HepG2 (cell line): ENCODE measurements around the gene HSF2BP. TPM values are rescaled to one million over a fixed set of nuclear protein-coding genes. Genes with fewer than 3 reads are reported as not detected.

Experiments
- ARID2 ChIP-seq: sonication (generic); formaldehyde crosslinking; IDR thresholded peaks from 2 replicates; pipeline ENCODE4 v1.8.1; 2022; ENCODE audit warnings: mild to moderate bottlenecking, missing genetic modification reagents, borderline replicate concordance
- CEBPG ChIP-seq: IDR thresholded peaks from 2 replicates; pipeline ENCODE4 v1.6.1; 2016
- HMG20A ChIP-seq: IDR thresholded peaks from 2 replicates; pipeline ENCODE4 v1.6.1; 2016; ENCODE audit warnings: borderline replicate concordance
- NCOR1 ChIP-seq: fragments of 200-600 bp; sonication (generic); IDR thresholded peaks from 2 replicates; pipeline ENCODE4 v1.7.0; 2017; ENCODE audit warnings: antibody characterized with exemption, low read length, borderline replicate concordance
- NFATC3 ChIP-seq: sonication (generic); formaldehyde crosslinking; IDR thresholded peaks from 2 replicates; pipeline ENCODE4 v1.5.1; 2020; ENCODE audit warnings: mild to moderate bottlenecking, missing genetic modification reagents
- NFKB2 ChIP-seq: sonication (generic); formaldehyde crosslinking; IDR thresholded peaks from 2 replicates; pipeline ENCODE4 v1.4.0; 2020; ENCODE audit warnings: missing genetic modification reagents, borderline replicate concordance
- PCBP2 ChIP-seq: fragments of 200-400 bp; formaldehyde crosslinking; optimal IDR thresholded peaks from 2 replicates; pipeline ENCODE3; 2018; ENCODE audit warnings: low read length, low read depth; ENCODE audit not compliant: poor library complexity, severe bottlenecking
- RXRB ChIP-seq: IDR thresholded peaks from 2 replicates; pipeline ENCODE4 v1.6.1; 2016; ENCODE audit warnings: borderline replicate concordance, missing genetic modification reagents, missing compliant biosample characterization
- SMARCC2 ChIP-seq: fragments of 450-650 bp; IDR thresholded peaks from 2 replicates; pipeline ENCODE4 v1.6.1; 2017; ENCODE audit warnings: antibody characterized with exemption, mild to moderate bottlenecking
- SOX13 ChIP-seq, 3 experiments: fragments of 450-650 bp in 1 of 3; sonication (generic) in 1 of 3; formaldehyde crosslinking in 1 of 3; IDR thresholded peaks in 2 of 3; conservative IDR thresholded peaks in 1 of 3; 2 replicates each; pipeline versions ENCODE4 v1.5.0 to v1.6.1; 2016 to 2020; ENCODE audit warnings: antibody characterized with exemption in 1 of 3, mild to moderate bottlenecking in 1 of 3, missing compliant biosample characterization in 1 of 3, missing genetic modification reagents in 1 of 3, moderate library complexity in 1 of 3
- SRSF4 ChIP-seq: fragments of 200-400 bp; formaldehyde crosslinking; IDR thresholded peaks from one replicate; pipeline ENCODE4 v1.6.1; 2018; ENCODE audit warnings: mild to moderate bottlenecking, low read depth, low read length, moderate library complexity; ENCODE audit not compliant: poor library complexity, severe bottlenecking
- TAF1 ChIP-seq: sonication (generic); formaldehyde crosslinking; IDR thresholded peaks from 2 replicates; pipeline ENCODE4 v1.4.0; 2020; ENCODE audit warnings: missing genetic modification reagents
- ZNF17 ChIP-seq: sonication (generic); formaldehyde crosslinking; IDR thresholded peaks from 2 replicates; pipeline ENCODE4 v1.5.0; 2020; ENCODE audit warnings: mild to moderate bottlenecking, missing genetic modification reagents
- ZNF383 ChIP-seq: sonication (generic); formaldehyde crosslinking; IDR thresholded peaks from 2 replicates; pipeline ENCODE4 v1.4.0; 2020; ENCODE audit warnings: missing genetic modification reagents, mild to moderate bottlenecking, borderline replicate concordance
- ZNF430 ChIP-seq: sonication (generic); formaldehyde crosslinking; IDR thresholded peaks from 2 replicates; pipeline ENCODE4 v1.9.0; 2021; ENCODE audit warnings: mild to moderate bottlenecking, missing genetic modification reagents
- ZNF556 ChIP-seq: sonication (generic); formaldehyde crosslinking; IDR thresholded peaks from 2 replicates; pipeline ENCODE4 v1.4.0; 2020; ENCODE audit warnings: mild to moderate bottlenecking, missing genetic modification reagents, borderline replicate concordance
- ZNF816 ChIP-seq: sonication (generic); formaldehyde crosslinking; IDR thresholded peaks from 2 replicates; pipeline ENCODE4 v1.8.0; 2022; ENCODE audit warnings: missing genetic modification reagents, mild to moderate bottlenecking, borderline replicate concordance
- polyA plus RNA-seq, 8 experiments: library from polyadenylated mRNA; depleted of rRNA in 3 of 8; stranded (reverse) in 7 of 8; unstranded in 1 of 8; fragments of >200 nt; fragmentation: Illumina TruSeq in 4 of 8; extraction: Trizol in 4 of 8; gene quantifications; 2 replicates each; pipeline versions ENCODE4 v1.2.1 to v1.2.3, GENCODE V29; 2011 to 2016; ENCODE audit warnings: low read depth in 4 of 8, missing spikeins in 1 of 8, mixed read lengths in 1 of 8; ENCODE audit not compliant: insufficient read depth in 1 of 8
- total RNA-seq, 5 experiments: library from RNA; depleted of rRNA; stranded (reverse); fragments of >200 nt; fragmentation: Illumina TruSeq; extraction: Trizol; gene quantifications; 2 replicates each; pipeline ENCODE4 v1.2.3, GENCODE V29; 2016; ENCODE audit warnings: low read depth in 1 of 5
- TF ChIP-seq, protein P1 (sequence below): sonication (generic); formaldehyde crosslinking; IDR thresholded peaks from 2 replicates; pipeline ENCODE4 v1.5.1; 2020; ENCODE audit warnings: mild to moderate bottlenecking, missing genetic modification reagents, moderate library complexity
- TF ChIP-seq, protein P2 (sequence below): sonication (generic); formaldehyde crosslinking; IDR thresholded peaks from 2 replicates; pipeline ENCODE4 v1.5.0; 2020; ENCODE audit warnings: missing genetic modification reagents, mild to moderate bottlenecking, borderline replicate concordance
- TF ChIP-seq, protein P3 (sequence below): sonication (generic); formaldehyde crosslinking; IDR thresholded peaks from 2 replicates; pipeline ENCODE4 v1.4.0; 2020; ENCODE audit warnings: missing genetic modification reagents, mild to moderate bottlenecking, borderline replicate concordance
- TF ChIP-seq, protein P4 (sequence below): IDR thresholded peaks from 2 replicates; pipeline ENCODE4 v1.6.1; 2016; ENCODE audit warnings: missing compliant biosample characterization, missing genetic modification reagents, borderline replicate concordance

Gene HSF2BP
- total and polyA plus RNA-seq, 2 of the 13 experiments (the other 11 are each of a cell fraction or from before 2014, with no cell fraction given), result 0.67 to 2.2 TPM

DNA sequence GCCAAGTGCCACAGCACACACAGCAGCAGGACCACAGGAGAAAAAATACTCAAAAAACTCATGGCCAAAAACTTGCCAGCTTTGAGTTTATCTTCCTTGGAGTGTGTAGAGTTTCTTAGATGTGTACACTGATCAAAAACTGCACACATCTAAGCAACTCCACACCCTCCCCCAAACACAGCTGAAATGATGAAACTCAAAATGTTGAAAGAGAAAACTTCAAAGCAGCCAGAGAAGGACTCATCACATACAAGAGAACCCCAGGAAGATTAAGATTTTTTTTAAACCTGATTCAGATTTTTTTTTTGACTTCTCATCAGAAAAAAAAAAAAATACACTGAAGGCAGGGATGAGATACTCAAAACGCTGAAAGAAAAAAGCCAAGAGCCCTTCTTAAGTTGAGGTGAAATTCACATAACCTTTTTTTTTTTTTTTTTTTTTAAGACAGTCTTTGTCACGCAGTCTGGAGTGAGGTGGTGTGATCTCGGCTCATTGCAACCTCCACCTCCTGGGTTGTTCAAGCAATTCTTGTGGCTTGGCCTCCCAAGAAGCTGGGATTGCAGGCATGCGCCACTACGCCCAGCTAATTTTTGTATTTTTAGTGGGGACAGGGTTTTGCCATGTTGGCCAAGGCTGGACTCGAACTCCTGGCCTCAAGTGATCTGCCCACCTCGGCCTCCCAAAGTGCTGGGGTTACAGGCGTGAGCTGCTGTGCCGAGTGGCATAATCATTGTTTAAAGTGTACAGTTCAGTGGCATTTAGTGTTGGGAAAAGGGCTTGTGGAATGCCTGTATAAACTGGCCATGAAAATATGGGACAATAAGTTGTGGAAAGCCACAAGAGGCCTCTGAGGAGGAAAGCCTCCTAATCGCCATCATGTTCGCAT, 38.7 kb upstream of the HSF2BP start (continued):
- TF ChIP-seq, protein P1, sequence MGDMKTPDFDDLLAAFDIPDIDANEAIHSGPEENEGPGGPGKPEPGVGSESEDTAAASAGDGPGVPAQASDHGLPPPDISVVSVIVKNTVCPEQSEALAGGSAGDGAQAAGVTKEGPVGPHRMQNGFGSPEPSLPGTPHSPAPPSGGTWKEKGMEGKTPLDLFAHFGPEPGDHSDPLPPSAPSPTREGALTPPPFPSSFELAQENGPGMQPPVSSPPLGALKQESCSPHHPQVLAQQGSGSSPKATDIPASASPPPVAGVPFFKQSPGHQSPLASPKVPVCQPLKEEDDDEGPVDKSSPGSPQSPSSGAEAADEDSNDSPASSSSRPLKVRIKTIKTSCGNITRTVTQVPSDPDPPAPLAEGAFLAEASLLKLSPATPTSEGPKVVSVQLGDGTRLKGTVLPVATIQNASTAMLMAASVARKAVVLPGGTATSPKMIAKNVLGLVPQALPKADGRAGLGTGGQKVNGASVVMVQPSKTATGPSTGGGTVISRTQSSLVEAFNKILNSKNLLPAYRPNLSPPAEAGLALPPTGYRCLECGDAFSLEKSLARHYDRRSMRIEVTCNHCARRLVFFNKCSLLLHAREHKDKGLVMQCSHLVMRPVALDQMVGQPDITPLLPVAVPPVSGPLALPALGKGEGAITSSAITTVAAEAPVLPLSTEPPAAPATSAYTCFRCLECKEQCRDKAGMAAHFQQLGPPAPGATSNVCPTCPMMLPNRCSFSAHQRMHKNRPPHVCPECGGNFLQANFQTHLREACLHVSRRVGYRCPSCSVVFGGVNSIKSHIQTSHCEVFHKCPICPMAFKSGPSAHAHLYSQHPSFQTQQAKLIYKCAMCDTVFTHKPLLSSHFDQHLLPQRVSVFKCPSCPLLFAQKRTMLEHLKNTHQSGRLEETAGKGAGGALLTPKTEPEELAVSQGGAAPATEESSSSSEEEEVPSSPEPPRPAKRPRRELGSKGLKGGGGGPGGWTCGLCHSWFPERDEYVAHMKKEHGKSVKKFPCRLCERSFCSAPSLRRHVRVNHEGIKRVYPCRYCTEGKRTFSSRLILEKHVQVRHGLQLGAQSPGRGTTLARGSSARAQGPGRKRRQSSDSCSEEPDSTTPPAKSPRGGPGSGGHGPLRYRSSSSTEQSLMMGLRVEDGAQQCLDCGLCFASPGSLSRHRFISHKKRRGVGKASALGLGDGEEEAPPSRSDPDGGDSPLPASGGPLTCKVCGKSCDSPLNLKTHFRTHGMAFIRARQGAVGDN (CRISPR knock-in tag), result peak; percentile 32
- no peak for TF ChIP-seq SOX13 (IDR thresholded peaks at IDR 0.05)
- TF ChIP-seq SOX13 (CRISPR knock-in tag; conservative IDR thresholded peaks at IDR 0.05 in 1 of 2, IDR thresholded peaks at IDR 0.05 in 1 of 2), result peak in 1 of 2 experiments; percentile 27; a peak in 1 of 4 replicates
- no peak for TF ChIP-seq ZNF383 (CRISPR knock-in tag)
- peak; percentile 55; the same call in 1 of the 2 replicates for TF ChIP-seq CEBPG
- TF ChIP-seq, protein P2, sequence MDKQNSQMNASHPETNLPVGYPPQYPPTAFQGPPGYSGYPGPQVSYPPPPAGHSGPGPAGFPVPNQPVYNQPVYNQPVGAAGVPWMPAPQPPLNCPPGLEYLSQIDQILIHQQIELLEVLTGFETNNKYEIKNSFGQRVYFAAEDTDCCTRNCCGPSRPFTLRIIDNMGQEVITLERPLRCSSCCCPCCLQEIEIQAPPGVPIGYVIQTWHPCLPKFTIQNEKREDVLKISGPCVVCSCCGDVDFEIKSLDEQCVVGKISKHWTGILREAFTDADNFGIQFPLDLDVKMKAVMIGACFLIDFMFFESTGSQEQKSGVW (CRISPR knock-in tag), result no peak
- TF ChIP-seq, protein P3, sequence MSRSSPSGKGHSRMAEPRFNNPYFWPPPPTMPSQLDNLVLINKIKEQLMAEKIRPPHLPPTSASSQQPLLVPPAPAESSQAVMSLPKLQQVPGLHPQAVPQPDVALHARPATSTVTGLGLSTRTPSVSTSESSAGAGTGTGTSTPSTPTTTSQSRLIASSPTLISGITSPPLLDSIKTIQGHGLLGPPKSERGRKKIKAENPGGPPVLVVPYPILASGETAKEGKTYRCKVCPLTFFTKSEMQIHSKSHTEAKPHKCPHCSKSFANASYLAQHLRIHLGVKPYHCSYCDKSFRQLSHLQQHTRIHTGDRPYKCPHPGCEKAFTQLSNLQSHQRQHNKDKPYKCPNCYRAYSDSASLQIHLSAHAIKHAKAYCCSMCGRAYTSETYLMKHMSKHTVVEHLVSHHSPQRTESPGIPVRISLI (CRISPR knock-in tag), result no peak
- 0 out of 2 replicates have a peak, but pooled peaks have one; percentile 28 for TF ChIP-seq HMG20A (CRISPR knock-in tag)
- TF ChIP-seq ZNF816, result no peak
- no peak for TF ChIP-seq ZNF556 (CRISPR knock-in tag)
- TF ChIP-seq NCOR1, result no peak
- no peak for TF ChIP-seq SMARCC2
- no peak for TF ChIP-seq ZNF17 (CRISPR knock-in tag)
- no peak for TF ChIP-seq SRSF4
- TF ChIP-seq NFKB2 (CRISPR knock-in tag), result no peak
- no peak for TF ChIP-seq ARID2 (CRISPR knock-in tag)
- TF ChIP-seq PCBP2, result no peak
- TF ChIP-seq ZNF430, result no peak
- TF ChIP-seq NFATC3, result no peak
- no peak for TF ChIP-seq RXRB
- no peak for TF ChIP-seq TAF1 (CRISPR knock-in tag)
- TF ChIP-seq, protein P4, sequence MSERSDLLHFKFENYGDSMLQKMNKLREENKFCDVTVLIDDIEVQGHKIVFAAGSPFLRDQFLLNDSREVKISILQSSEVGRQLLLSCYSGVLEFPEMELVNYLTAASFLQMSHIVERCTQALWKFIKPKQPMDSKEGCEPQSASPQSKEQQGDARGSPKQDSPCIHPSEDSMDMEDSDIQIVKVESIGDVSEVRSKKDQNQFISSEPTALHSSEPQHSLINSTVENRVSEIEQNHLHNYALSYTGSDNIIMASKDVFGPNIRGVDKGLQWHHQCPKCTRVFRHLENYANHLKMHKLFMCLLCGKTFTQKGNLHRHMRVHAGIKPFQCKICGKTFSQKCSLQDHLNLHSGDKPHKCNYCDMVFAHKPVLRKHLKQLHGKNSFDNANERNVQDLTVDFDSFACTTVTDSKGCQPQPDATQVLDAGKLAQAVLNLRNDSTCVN, result 0 out of 2 replicates have a peak, but pooled peaks have one; percentile 12
